ENCODE measurements around the gene ITGA2. TPM values are rescaled to one million over a fixed set of nuclear protein-coding genes. Genes with fewer than 3 reads are reported as not detected.

The ITGA2 gene
- total RNA-seq, 1 experiment from 2014 or later: 0.69 TPM

GRCh38 chr5:52948418-52949076, 40.6 kb upstream of the ITGA2 start:
- H3K4me3 ChIP-seq (ENCODE audit: low read depth, low read length, poor library complexity, severe bottlenecking): no peak overlapping the region
- DNase-seq (ENCODE audit: low spot score): peak; percentile 82
- TF ChIP-seq CTCF (conservative IDR thresholded peaks at IDR 0.05; ENCODE audit: low read depth, low read length) (peak; percentile 81), EZH2 (IDR thresholded peaks at IDR 0.05; ENCODE audit: borderline replicate concordance, low read depth, low read length, poor library complexity, severe bottlenecking) (no peak)
- intact Hi-C loops (cut with micrococcal nuclease; ENCODE audit: unreplicated experiment): loop anchor here (1.0 to 10.0 kb wide), 2 partner anchors 148 to 1276 kb away; no protein-coding TSS in a partner anchor
- H3K27ac ChIP-seq (ENCODE audit: low read depth, low read length, poor library complexity, severe bottlenecking): no peak overlapping the region
- peaks cover 15% of the 10 kb centered on the region for H3K4me1 ChIP-seq (ENCODE audit: insufficient read depth, low read length, poor library complexity, severe bottlenecking)
- POLR2A ChIA-PET (ENCODE audit: low non-redundant PET): no interaction called here
- no peaks in the 10 kb centered on the region for H3K36me3 ChIP-seq (ENCODE audit: insufficient read depth, low read length, poor library complexity, severe bottlenecking)
- no peaks in the 10 kb centered on the region for H3K27me3 ChIP-seq (replicated peaks; ENCODE audit: insufficient read depth, low read depth, low read length, poor library complexity)
- no TSS peak for BruUV-seq (replicated peaks)
- H3K9me3 ChIP-seq (ENCODE audit: low read depth, low read length, poor library complexity, severe bottlenecking): no peaks in the 10 kb centered on the region
- CTCF ChIA-PET: interaction anchor here (0.6 to 1.7 kb wide), 9 partner anchors 90 to 167 kb away, joined by 3 to 8 read pairs (median 4); partner anchors contain the start of gene MOCS2

- TF ChIP-seq EZH2 (IDR thresholded peaks at IDR 0.05; ENCODE audit: borderline replicate concordance, low read depth, low read length, poor library complexity, severe bottlenecking): no peak
- no peak for TF ChIP-seq CTCF (conservative IDR thresholded peaks at IDR 0.05; ENCODE audit: low read depth, low read length)
- ChIA-PET POLR2A (ENCODE audit: low non-redundant PET) (no interaction called here), CTCF (no interaction called here)
- H3K36me3 ChIP-seq (ENCODE audit: insufficient read depth, low read length, poor library complexity, severe bottlenecking): no peaks in the 10 kb centered on the region
- H3K4me3 ChIP-seq (ENCODE audit: low read depth, low read length, poor library complexity, severe bottlenecking): no peak overlapping the region
- H3K4me1 ChIP-seq (ENCODE audit: insufficient read depth, low read length, poor library complexity, severe bottlenecking): peaks cover 15% of the 10 kb centered on the region
- intact Hi-C loops (cut with micrococcal nuclease; ENCODE audit: unreplicated experiment): no loop called here
- H3K27me3 ChIP-seq (replicated peaks; ENCODE audit: insufficient read depth, low read depth, low read length, poor library complexity): no peaks in the 10 kb centered on the region
- no peak for DNase-seq (ENCODE audit: low spot score)
- no peak overlapping the region for H3K27ac ChIP-seq (ENCODE audit: low read depth, low read length, poor library complexity, severe bottlenecking)
- no peaks in the 10 kb centered on the region for H3K9me3 ChIP-seq (ENCODE audit: low read depth, low read length, poor library complexity, severe bottlenecking)
- no TSS peak for BruUV-seq (replicated peaks)
Measured at GRCh38 chr5:52950686-52951085, 38.5 kb upstream of the ITGA2 start.

GRCh38 chr5:52952483-52952882, 36.7 kb upstream of the ITGA2 start:
- no peaks in the 10 kb centered on the region for H3K27me3 ChIP-seq (replicated peaks; ENCODE audit: insufficient read depth, low read depth, low read length, poor library complexity)
- no TSS peak for BruUV-seq (replicated peaks)
- no peak for DNase-seq (ENCODE audit: low spot score)
- CTCF ChIA-PET: no interaction called here
- H3K4me3 ChIP-seq (ENCODE audit: low read depth, low read length, poor library complexity, severe bottlenecking): no peak overlapping the region
- intact Hi-C loops (cut with micrococcal nuclease; ENCODE audit: unreplicated experiment): no loop called here
- H3K27ac ChIP-seq (ENCODE audit: low read depth, low read length, poor library complexity, severe bottlenecking): no peak overlapping the region
- no peaks in the 10 kb centered on the region for H3K36me3 ChIP-seq (ENCODE audit: insufficient read depth, low read length, poor library complexity, severe bottlenecking)
- no peak for TF ChIP-seq CTCF (conservative IDR thresholded peaks at IDR 0.05; ENCODE audit: low read depth, low read length)
- POLR2A ChIA-PET (ENCODE audit: low non-redundant PET): no interaction called here
- no peaks in the 10 kb centered on the region for H3K9me3 ChIP-seq (ENCODE audit: low read depth, low read length, poor library complexity, severe bottlenecking)
- H3K4me1 ChIP-seq (ENCODE audit: insufficient read depth, low read length, poor library complexity, severe bottlenecking): peaks cover 2% of the 10 kb centered on the region
